Thyroid gland (tissue), 4 donors: ENCODE measurements around the gene FSIP1. TPM values are rescaled to one million over a fixed set of nuclear protein-coding genes. Genes with fewer than 3 reads are reported as not detected.
A peak's percentile ranks its signal among the peaks of the same experiment; 100 is the strongest.

Source experiments
- DNase-seq, 2 donors: peaks; one replicate each; pipeline ENCODE4 v3.0.0-alpha.2; 2019
- H3K27ac ChIP-seq, 3 donors: fragments of 200-600 bp; sonication (generic); 1 replicate in 2 of 3; 2 replicates in 1 of 3; pipeline ENCODE4 v1.5.1; 2016 to 2019; ENCODE audit warnings: mild to moderate bottlenecking in 1 of 3, moderate library complexity in 1 of 3
- H3K27me3 ChIP-seq: fragments of 200-600 bp; sonication (generic); one replicate; pipeline ENCODE4 v1.5.1; 2019
- H3K36me3 ChIP-seq, 2 donors: fragments of 200-600 bp; sonication (generic); one replicate each; pipeline ENCODE4 v1.5.1; 2016 to 2019
- H3K4me1 ChIP-seq, 2 donors: fragments of 200-600 bp; sonication (generic); one replicate each; pipeline ENCODE4 v1.5.1; 2017 to 2019
- H3K4me3 ChIP-seq, 3 donors: fragments of 200-600 bp; sonication (generic); replicated peaks in 1 of 3; 1 replicate in 2 of 3; 2 replicates in 1 of 3; pipeline ENCODE4 v1.5.1; 2016; ENCODE audit warnings: mild to moderate bottlenecking in 1 of 3
- H3K9me3 ChIP-seq: fragments of 200-600 bp; sonication (generic); one replicate; pipeline ENCODE4 v1.5.1; 2017
- POLR2A ChIP-seq, 2 donors: fragments of 450-650 bp; IDR thresholded peaks; one replicate each; pipeline ENCODE4 v1.6.1; 2017; ENCODE audit warnings: antibody characterized with exemption in 2 of 2, mild to moderate bottlenecking in 2 of 2, moderate library complexity in 1 of 2
- WGBS, 2 donors: methylation state at CpG; one replicate each; pipeline ENCODE4 v1.1.5; 2017; 5-methylcytosine and 5-hydroxymethylcytosine counted together
- intact Hi-C: fragments of 100-400 bp; cut with DNase I; formaldehyde crosslinking; loops from one replicate; pipeline ENCODE4 v1.15.1; 2023
- total RNA-seq, 4 donors: library from RNA; depleted of rRNA; stranded (reverse); fragments of >200 nt; gene quantifications; one replicate each; pipeline ENCODE4 v1.2.3, GENCODE V29; 2016
- TF ChIP-seq, protein P1 (sequence below), 6 experiments: fragments of 200-600 bp in 3 of 6; fragments of 450-650 bp in 3 of 6; sonication (generic) in 3 of 6; IDR thresholded peaks; one replicate each; pipeline ENCODE4 v1.5.1; 2016 to 2019; ENCODE audit warnings: antibody characterized with exemption in 6 of 6, mild to moderate bottlenecking in 2 of 6, inconsistent platforms in 1 of 6, moderate library complexity in 1 of 6

The FSIP1 gene
- total RNA-seq, 4 donors from 2014 or later, result 0.94 to 2.5 (median 1.5) TPM

DNA sequence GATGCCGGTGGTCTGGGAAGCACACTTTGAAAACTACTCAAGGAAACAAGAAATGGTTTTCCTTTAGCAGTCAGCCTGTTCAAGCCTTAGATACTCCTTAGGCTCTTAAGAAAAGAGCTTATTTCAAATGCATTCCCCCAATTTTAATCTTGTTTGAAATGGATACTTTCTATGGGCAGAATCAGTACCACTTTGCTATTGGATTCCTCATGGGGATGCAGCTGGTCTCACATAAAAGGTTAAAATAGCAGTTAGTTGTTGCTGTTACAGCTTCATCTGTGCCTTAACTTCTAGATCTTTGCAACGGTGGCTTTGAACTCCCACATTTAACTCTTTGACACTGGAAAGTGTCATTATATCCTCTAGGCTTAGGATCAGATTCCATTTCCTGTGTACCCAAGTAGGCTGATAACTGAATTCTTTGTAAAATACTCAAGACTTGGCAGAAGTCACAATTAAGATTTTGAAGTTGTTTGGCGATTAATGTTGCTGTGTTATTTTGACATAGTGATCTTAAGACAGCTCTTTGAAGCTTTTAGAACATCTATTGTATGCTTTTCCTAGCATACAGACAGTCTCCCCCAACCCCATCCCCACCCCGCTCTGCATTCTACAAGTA is 199.6 kb downstream of the FSIP1 start:
- Histone ChIP-seq H3K27ac (no peak overlapping the region), H3K36me3 (peaks cover 8 to 10% of the 10 kb centered on the region in 2 donors), H3K4me1 (peaks cover 8% of the 10 kb centered on the region in 2 donors), H3K9me3 (no peaks in the 10 kb centered on the region), H3K4me3 (peak overlapping the region in 1 of 3 donors; percentile 16), H3K27me3 (no peaks in the 10 kb centered on the region)
- 65 to 67% methylated on average over 4 of the region's 4 CpGs for WGBS, 2 donors
- no peak for DNase-seq
- TF ChIP-seq POLR2A (IDR thresholded peaks at IDR 0.05), result no peak
- TF ChIP-seq, protein P1, sequence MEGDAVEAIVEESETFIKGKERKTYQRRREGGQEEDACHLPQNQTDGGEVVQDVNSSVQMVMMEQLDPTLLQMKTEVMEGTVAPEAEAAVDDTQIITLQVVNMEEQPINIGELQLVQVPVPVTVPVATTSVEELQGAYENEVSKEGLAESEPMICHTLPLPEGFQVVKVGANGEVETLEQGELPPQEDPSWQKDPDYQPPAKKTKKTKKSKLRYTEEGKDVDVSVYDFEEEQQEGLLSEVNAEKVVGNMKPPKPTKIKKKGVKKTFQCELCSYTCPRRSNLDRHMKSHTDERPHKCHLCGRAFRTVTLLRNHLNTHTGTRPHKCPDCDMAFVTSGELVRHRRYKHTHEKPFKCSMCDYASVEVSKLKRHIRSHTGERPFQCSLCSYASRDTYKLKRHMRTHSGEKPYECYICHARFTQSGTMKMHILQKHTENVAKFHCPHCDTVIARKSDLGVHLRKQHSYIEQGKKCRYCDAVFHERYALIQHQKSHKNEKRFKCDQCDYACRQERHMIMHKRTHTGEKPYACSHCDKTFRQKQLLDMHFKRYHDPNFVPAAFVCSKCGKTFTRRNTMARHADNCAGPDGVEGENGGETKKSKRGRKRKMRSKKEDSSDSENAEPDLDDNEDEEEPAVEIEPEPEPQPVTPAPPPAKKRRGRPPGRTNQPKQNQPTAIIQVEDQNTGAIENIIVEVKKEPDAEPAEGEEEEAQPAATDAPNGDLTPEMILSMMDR (IDR thresholded peaks at IDR 0.05), result no peak
- intact Hi-C loops, result loop anchor here (5.0 to 10.0 kb wide), 2 partner anchors 172 to 411 kb away; no protein-coding TSS in a partner anchor

DNA sequence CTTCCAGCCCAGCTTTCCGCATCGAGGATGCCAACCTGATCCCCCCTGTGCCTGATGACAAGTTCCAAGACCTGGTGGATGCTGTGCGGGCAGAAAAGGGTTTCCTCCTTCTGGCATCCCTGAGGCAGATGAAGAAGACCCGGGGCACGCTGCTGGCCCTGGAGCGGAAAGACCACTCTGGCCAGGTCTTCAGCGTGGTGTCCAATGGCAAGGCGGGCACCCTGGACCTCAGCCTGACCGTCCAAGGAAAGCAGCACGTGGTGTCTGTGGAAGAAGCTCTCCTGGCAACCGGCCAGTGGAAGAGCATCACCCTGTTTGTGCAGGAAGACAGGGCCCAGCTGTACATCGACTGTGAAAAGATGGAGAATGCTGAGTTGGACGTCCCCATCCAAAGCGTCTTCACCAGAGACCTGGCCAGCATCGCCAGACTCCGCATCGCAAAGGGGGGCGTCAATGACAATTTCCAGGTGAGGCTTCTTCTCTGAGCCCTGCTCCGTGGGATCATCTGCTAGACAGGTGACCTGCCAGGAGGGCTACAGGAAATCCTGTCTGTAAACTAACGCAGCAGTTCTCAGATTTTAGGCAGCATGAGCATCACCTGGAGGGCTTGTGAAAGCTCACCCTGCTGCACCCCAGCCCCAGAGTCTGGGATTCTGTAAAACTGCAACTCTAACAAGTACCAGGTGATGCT is 200.2 kb downstream of the FSIP1 start:
- intact Hi-C loops, result loop anchor here (5.0 to 10.0 kb wide), 2 partner anchors 172 to 410 kb away; no protein-coding TSS in a partner anchor
- Histone ChIP-seq H3K9me3 (no peaks in the 10 kb centered on the region), H3K36me3 (peaks cover 8 to 10% of the 10 kb centered on the region in 2 donors), H3K4me1 (peaks cover 8% of the 10 kb centered on the region in 2 donors), H3K27ac (no peak overlapping the region), H3K27me3 (no peaks in the 10 kb centered on the region), H3K4me3 (peak overlapping the region in 1 of 3 donors; percentile 16)
- TF ChIP-seq POLR2A (IDR thresholded peaks at IDR 0.05), result no peak
- TF ChIP-seq, protein P1 (IDR thresholded peaks at IDR 0.05), result no peak
- 82 to 88% methylated on average over 10 to 20 of the region's 20 CpGs for WGBS, 2 donors
- peak in 1 of 2 donors; percentile 16 for DNase-seq

DNA sequence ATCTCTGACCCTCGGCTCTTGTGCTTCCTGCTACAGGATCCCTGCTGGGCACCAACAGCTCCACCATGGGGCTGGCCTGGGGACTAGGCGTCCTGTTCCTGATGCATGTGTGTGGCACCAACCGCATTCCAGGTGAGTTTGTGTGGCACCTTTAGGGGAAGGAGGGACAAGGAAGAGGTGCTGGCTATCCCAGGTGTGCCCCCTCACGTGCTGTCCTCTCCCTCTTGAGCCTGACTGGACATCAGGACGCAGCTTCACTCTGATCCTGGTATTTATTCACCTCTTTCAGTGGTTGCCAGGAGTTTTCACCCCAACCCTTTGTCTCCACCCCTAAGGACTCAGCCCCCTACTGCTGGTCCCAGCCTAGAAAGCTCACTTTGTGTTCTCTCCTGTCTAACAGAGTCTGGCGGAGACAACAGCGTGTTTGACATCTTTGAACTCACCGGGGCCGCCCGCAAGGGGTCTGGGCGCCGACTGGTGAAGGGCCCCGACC is 200.8 kb downstream of the FSIP1 start:
- peak overlapping the region in 1 of 3 donors; percentile 42 for H3K4me3 ChIP-seq
- H3K9me3 ChIP-seq, result no peaks in the 10 kb centered on the region
- H3K36me3 ChIP-seq, result peaks cover 8 to 10% of the 10 kb centered on the region in 2 donors
- intact Hi-C loops, result loop anchor here (5.0 to 10.0 kb wide), 2 partner anchors 173 to 410 kb away; no protein-coding TSS in a partner anchor
- peak; percentile 32 to 36 for DNase-seq
- WGBS, 2 donors, result 63 to 75% methylated on average over 8 to 13 of the region's 13 CpGs
- no peaks in the 10 kb centered on the region for H3K27me3 ChIP-seq
- no peak overlapping the region for H3K27ac ChIP-seq
- TF ChIP-seq, protein P1 (IDR thresholded peaks at IDR 0.05), result peak in 3 of 6 experiments; percentile 12 to 23 (median 18)
- TF ChIP-seq POLR2A (IDR thresholded peaks at IDR 0.05), result no peak
- H3K4me1 ChIP-seq, result peaks cover 8% of the 10 kb centered on the region in 2 donors

DNA sequence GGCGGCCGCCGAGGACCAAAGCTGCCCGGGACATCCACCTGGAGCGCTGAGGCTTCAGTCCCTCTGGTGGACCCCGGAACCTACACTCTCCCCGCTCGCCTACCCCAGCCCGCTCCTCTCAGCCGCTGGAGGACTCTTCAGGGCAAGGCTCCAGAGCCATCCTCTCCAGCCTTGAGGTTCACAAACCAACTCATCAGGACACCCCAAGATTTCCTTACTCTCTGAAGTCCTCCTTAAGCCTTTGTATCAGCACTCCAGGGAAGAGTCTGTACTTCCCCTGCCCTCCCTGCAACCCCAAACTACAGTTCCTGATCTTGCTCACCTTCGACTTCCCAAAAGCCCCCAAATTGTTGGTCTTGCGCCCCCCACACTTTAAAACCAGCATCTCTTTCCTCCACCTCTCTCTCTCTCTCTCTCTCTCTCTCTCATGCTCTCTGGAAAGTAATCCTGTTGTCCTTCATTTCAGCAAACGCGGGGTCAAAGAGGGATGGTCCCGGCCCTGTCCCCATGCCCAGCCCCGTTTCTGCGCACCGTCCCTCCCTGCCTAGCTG is 201.3 kb downstream of the FSIP1 start:
- Histone ChIP-seq H3K9me3 (no peaks in the 10 kb centered on the region), H3K36me3 (peaks cover 3 to 10% of the 10 kb centered on the region in 2 donors), H3K27me3 (no peaks in the 10 kb centered on the region), H3K4me3 (peak overlapping the region in 2 of 3 donors; percentile 21 to 42), H3K27ac (peak overlapping the region in 2 of 3 donors; percentile 64 to 80), H3K4me1 (peaks cover 8% of the 10 kb centered on the region in 2 donors)
- no peak for DNase-seq
- 14 to 20% methylated on average over 10 to 18 of the region's 18 CpGs for WGBS, 2 donors
- TF ChIP-seq, protein P1 (IDR thresholded peaks at IDR 0.05), result no peak
- TF ChIP-seq POLR2A (IDR thresholded peaks at IDR 0.05), result no peak
- intact Hi-C loops, result loop anchor here (5.0 to 10.0 kb wide), 2 partner anchors 173 to 409 kb away; no protein-coding TSS in a partner anchor
